SHP77 treated with DMSO at 0.1 percent for 48 hours (cell line): Measurements from ENCODE around the gene CTTNBP2.
"Not testable (repeated sequence)": the region's sequence is repeated elsewhere in the genome, so short reads cannot be mapped to it uniquely, and the experiment has no call there.

Experiments used
- DNase-seq: peaks from one replicate; lab custom pipeline; 2025; lab: John Stamatoyannopoulos, UW

Gene CTTNBP2

GRCh38 chr7:117750612-117751563, 122.4 kb downstream of the CTTNBP2 start:
- DNase-seq = no peak

GRCh38 chr7:117741962-117742361, 131.3 kb downstream of the CTTNBP2 start:
- no peak for DNase-seq

- no peak for DNase-seq
Observed at GRCh38 chr7:117739085-117739484, 134.2 kb downstream of the CTTNBP2 start.

- no peak for DNase-seq
Observed at GRCh38 chr7:117737926-117738325, 135.3 kb downstream of the CTTNBP2 start.

GRCh38 chr7:117731455-117731854, 141.8 kb downstream of the CTTNBP2 start:
- no peak for DNase-seq

- DNase-seq = no peak
Observed at GRCh38 chr7:117730390-117730789, 142.9 kb downstream of the CTTNBP2 start.

GRCh38 chr7:117728890-117729624, 144.2 kb downstream of the CTTNBP2 start:
- no peak for DNase-seq

- DNase-seq = no peak
Observed at GRCh38 chr7:117724898-117725297, 148.3 kb downstream of the CTTNBP2 start.

- DNase-seq = no peak
Observed at GRCh38 chr7:117719377-117719776, 153.9 kb downstream of the CTTNBP2 start.

GRCh38 chr7:117718116-117718835, 155.0 kb downstream of the CTTNBP2 start:
- DNase-seq = no peak

- DNase-seq = no peak
Observed at GRCh38 chr7:117717357-117717756, 155.9 kb downstream of the CTTNBP2 start.

- no peak for DNase-seq
Observed at GRCh38 chr7:117716707-117717299, 156.4 kb downstream of the CTTNBP2 start.

- peak; percentile 2 for DNase-seq
Observed at GRCh38 chr7:117715784-117716445, 157.3 kb downstream of the CTTNBP2 start.

- DNase-seq = no peak
Observed at GRCh38 chr7:117711556-117711955, 161.7 kb downstream of the CTTNBP2 start.

GRCh38 chr7:117708173-117708572, 165.1 kb downstream of the CTTNBP2 start:
- not testable (repeated sequence) for DNase-seq

GRCh38 chr7:117707080-117707479, 166.2 kb downstream of the CTTNBP2 start:
- DNase-seq = no peak

- DNase-seq = no peak
Observed at GRCh38 chr7:117706210-117706609, 167.0 kb downstream of the CTTNBP2 start.

- DNase-seq = no peak
Observed at GRCh38 chr7:117705630-117706029, 167.6 kb downstream of the CTTNBP2 start.

GRCh38 chr7:117704063-117704462, 169.2 kb downstream of the CTTNBP2 start:
- DNase-seq = no peak

- DNase-seq = no peak
Observed at GRCh38 chr7:117698018-117698417, 175.2 kb downstream of the CTTNBP2 start.

GRCh38 chr7:117692338-117692737, 180.9 kb downstream of the CTTNBP2 start:
- no peak for DNase-seq
